GM23338 (cell line): Measurements from ENCODE around the gene KRT79. TPM values are rescaled to one million over a fixed set of nuclear protein-coding genes. Genes with fewer than 3 reads are reported as not detected.

Experiments
- ATAC-seq: fragments of 200-7000 bp; cut with Tn5 transposase; 3 replicates; pipeline ENCODE4 v1.9.1; 2020
- DNase-seq: peaks from one replicate; pipeline ENCODE4 v3.0.0-alpha.2; 2015; ENCODE audit warnings: low spot score
- H2AFZ ChIP-seq: fragments of 200-600 bp; sonication (generic); 2 replicates; pipeline ENCODE4 v1.8.0; 2016; ENCODE audit warnings: antibody characterized with exemption, mild to moderate bottlenecking, moderate library complexity
- H3F3A ChIP-seq: fragments of 200-600 bp; sonication (generic); replicated peaks from 2 replicates; pipeline ENCODE4 v1.8.0; 2017; ENCODE audit warnings: antibody characterized with exemption, mixed run types, low read depth
- H3K27ac ChIP-seq: fragments of 200-600 bp; sonication (generic); 2 replicates; pipeline ENCODE4 v1.6.1; 2016; ENCODE audit warnings: low read depth
- H3K27me3 ChIP-seq: fragments of 200-600 bp; sonication (generic); 2 replicates; pipeline ENCODE4 v1.8.0; 2016; ENCODE audit warnings: mild to moderate bottlenecking, mixed run types, moderate library complexity; ENCODE audit not compliant: insufficient read depth
- H3K36me3 ChIP-seq: fragments of 200-600 bp; sonication (generic); 2 replicates; pipeline ENCODE4 v1.8.0; 2016; ENCODE audit warnings: mild to moderate bottlenecking; ENCODE audit not compliant: insufficient read depth
- H3K4me1 ChIP-seq: fragments of 200-600 bp; sonication (generic); 2 replicates; pipeline ENCODE4 v1.8.0; 2016; ENCODE audit warnings: mild to moderate bottlenecking, moderate library complexity; ENCODE audit not compliant: insufficient read depth
- H3K4me2 ChIP-seq: fragments of 200-600 bp; sonication (generic); 2 replicates; pipeline ENCODE4 v1.7.1; 2017; ENCODE audit warnings: mixed run types
- H3K4me3 ChIP-seq: fragments of 200-600 bp; sonication (generic); 2 replicates; pipeline ENCODE4 v1.6.1; 2016; ENCODE audit warnings: mixed run types
- H3K79me2 ChIP-seq: fragments of 200-600 bp; sonication (generic); replicated peaks from 2 replicates; pipeline ENCODE4 v1.8.0; 2017; ENCODE audit warnings: mild to moderate bottlenecking; ENCODE audit not compliant: insufficient read depth
- H3K9me2 ChIP-seq: fragments of 200-600 bp; sonication (generic); 2 replicates; pipeline ENCODE4 v1.8.0; 2017; ENCODE audit not compliant: insufficient read depth
- H4K20me1 ChIP-seq: fragments of 200-600 bp; sonication (generic); replicated peaks from 2 replicates; pipeline ENCODE4 v1.8.0; 2017; ENCODE audit warnings: mild to moderate bottlenecking; ENCODE audit not compliant: insufficient read depth
- H3K27ac Mint-ChIP-seq: 2 replicates; pipeline ENCODE4 v1.8.0; 2020; ENCODE audit warnings: inconsistent platforms, mild to moderate bottlenecking, moderate library complexity, mixed read lengths
- H3K27me3 Mint-ChIP-seq: 3 replicates; pipeline ENCODE4 v1.8.0; 2022; ENCODE audit warnings: low read depth, mild to moderate bottlenecking, moderate library complexity, mixed read lengths, inconsistent platforms; ENCODE audit not compliant: insufficient read depth, poor library complexity
- H3K36me3 Mint-ChIP-seq: 3 replicates; pipeline ENCODE4 v1.8.0; 2021; ENCODE audit warnings: low read depth, mild to moderate bottlenecking, inconsistent platforms, moderate library complexity, mixed read lengths
- H3K4me1 Mint-ChIP-seq: 3 replicates; pipeline ENCODE4 v1.8.0; 2020; ENCODE audit warnings: mild to moderate bottlenecking, inconsistent platforms, mixed read lengths
- H3K4me3 Mint-ChIP-seq: 3 replicates; pipeline ENCODE4 v1.8.0; 2021; ENCODE audit warnings: moderate library complexity, mild to moderate bottlenecking, inconsistent platforms, mixed read lengths
- H3K9me3 Mint-ChIP-seq: 3 replicates; pipeline ENCODE4 v1.8.0; 2020; ENCODE audit warnings: moderate library complexity, mild to moderate bottlenecking, inconsistent platforms, mixed read lengths
- EZH2 ChIP-seq: fragments of 200-600 bp; sonication (generic); IDR thresholded peaks from one replicate; pipeline ENCODE4 v1.8.0; 2017; ENCODE audit warnings: antibody characterized with exemption, mild to moderate bottlenecking, low read depth; ENCODE audit not compliant: unreplicated experiment
- NANOG ChIP-seq: IDR thresholded peaks from 2 replicates; pipeline ENCODE4 v1.6.1; 2016; ENCODE audit warnings: antibody characterized with exemption, borderline replicate concordance
- POLR2AphosphoS5 ChIP-seq: IDR thresholded peaks from 2 replicates; pipeline ENCODE4 v1.6.1; 2016; ENCODE audit warnings: antibody characterized with exemption, low read depth
- STAT1 ChIP-seq: IDR thresholded peaks from one replicate; pipeline ENCODE4 v1.6.1; 2016; ENCODE audit warnings: antibody characterized with exemption; ENCODE audit not compliant: unreplicated experiment
- ZNF114 ChIP-seq: fragments of 250-450 bp; sonication (Bioruptor Pico); IDR thresholded peaks from 2 replicates; pipeline ENCODE4 v1.5.0; 2020; ENCODE audit warnings: mild to moderate bottlenecking, moderate library complexity
- polyA plus RNA-seq: library from polyadenylated mRNA; unstranded; fragments of >200 nt; fragmentation: Nextera tagmentation; extraction: Ambion mirVana; gene quantifications from 2 replicates; pipeline ENCODE4 v1.2.1, GENCODE V29; 2016
- total RNA-seq: library from RNA; depleted of rRNA; stranded (reverse); fragments of >200 nt; shearing (Covaris generic); gene quantifications from 2 replicates; pipeline ENCODE4 v1.2.3, GENCODE V29; 2014
- TF ChIP-seq, protein P1 (sequence below): IDR thresholded peaks from 2 replicates; pipeline ENCODE4 v1.6.1; 2016; ENCODE audit warnings: antibody characterized with exemption
- TF ChIP-seq, protein P2 (sequence below): IDR thresholded peaks from one replicate; pipeline ENCODE4 v1.6.1; 2018; ENCODE audit warnings: antibody characterized with exemption; ENCODE audit not compliant: unreplicated experiment
- TF ChIP-seq, protein P3 (sequence below), 2 experiments: fragments of 200-600 bp in 1 of 2; sonication (generic) in 1 of 2; conservative IDR thresholded peaks; 2 replicates each; pipeline versions ENCODE4 v1.5.1 to v1.6.1; 2016 to 2017; ENCODE audit warnings: antibody characterized with exemption in 2 of 2, low read depth in 2 of 2, mild to moderate bottlenecking in 2 of 2, moderate library complexity in 1 of 2

The KRT79 gene
- total and polyA plus RNA-seq, 2 experiments from 2014 or later: 0.21 TPM; not detected in 1

DNA sequence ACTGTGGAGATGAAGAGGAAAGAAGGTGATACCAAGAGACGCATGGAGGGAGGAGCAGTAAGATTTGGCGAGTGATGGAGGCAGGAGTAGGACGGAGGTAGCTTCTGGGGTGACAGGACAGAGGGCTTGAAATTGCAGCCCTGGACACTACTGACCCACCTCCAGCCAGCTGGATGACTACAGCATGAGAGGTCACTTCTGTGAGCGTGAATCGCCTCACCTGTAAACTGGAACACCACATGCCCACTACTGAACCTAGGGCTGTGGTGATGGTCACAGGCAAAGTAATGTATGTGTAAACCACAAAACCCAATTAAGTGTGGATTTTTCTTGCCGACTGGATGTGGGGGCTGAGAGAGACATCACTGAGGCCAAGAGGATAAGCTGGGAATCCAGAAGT, 13.6 kb downstream of the KRT79 start:
- Mint-ChIP-seq H3K4me3 (no peak overlapping the region), H3K27me3 (peaks cover 4% of the 10 kb centered on the region), H3K36me3 (no peaks in the 10 kb centered on the region), H3K4me1 (no peaks in the 10 kb centered on the region), H3K9me3 (no peaks in the 10 kb centered on the region), H3K27ac (no peak overlapping the region)
- no peak overlapping the region for H2AFZ ChIP-seq
- no peaks in the 10 kb centered on the region for H3F3A ChIP-seq
- DNase-seq (no peak), ATAC-seq (no peak)
- H3K4me2 ChIP-seq: no peak overlapping the region
- TF ChIP-seq STAT1 (no peak), POLR2AphosphoS5 (no peak), NANOG (no peak), EZH2 (no peak), ZNF114 (no peak)
- TF ChIP-seq, protein P1, sequence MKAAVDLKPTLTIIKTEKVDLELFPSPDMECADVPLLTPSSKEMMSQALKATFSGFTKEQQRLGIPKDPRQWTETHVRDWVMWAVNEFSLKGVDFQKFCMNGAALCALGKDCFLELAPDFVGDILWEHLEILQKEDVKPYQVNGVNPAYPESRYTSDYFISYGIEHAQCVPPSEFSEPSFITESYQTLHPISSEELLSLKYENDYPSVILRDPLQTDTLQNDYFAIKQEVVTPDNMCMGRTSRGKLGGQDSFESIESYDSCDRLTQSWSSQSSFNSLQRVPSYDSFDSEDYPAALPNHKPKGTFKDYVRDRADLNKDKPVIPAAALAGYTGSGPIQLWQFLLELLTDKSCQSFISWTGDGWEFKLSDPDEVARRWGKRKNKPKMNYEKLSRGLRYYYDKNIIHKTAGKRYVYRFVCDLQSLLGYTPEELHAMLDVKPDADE: no peak
- TF ChIP-seq, protein P2, sequence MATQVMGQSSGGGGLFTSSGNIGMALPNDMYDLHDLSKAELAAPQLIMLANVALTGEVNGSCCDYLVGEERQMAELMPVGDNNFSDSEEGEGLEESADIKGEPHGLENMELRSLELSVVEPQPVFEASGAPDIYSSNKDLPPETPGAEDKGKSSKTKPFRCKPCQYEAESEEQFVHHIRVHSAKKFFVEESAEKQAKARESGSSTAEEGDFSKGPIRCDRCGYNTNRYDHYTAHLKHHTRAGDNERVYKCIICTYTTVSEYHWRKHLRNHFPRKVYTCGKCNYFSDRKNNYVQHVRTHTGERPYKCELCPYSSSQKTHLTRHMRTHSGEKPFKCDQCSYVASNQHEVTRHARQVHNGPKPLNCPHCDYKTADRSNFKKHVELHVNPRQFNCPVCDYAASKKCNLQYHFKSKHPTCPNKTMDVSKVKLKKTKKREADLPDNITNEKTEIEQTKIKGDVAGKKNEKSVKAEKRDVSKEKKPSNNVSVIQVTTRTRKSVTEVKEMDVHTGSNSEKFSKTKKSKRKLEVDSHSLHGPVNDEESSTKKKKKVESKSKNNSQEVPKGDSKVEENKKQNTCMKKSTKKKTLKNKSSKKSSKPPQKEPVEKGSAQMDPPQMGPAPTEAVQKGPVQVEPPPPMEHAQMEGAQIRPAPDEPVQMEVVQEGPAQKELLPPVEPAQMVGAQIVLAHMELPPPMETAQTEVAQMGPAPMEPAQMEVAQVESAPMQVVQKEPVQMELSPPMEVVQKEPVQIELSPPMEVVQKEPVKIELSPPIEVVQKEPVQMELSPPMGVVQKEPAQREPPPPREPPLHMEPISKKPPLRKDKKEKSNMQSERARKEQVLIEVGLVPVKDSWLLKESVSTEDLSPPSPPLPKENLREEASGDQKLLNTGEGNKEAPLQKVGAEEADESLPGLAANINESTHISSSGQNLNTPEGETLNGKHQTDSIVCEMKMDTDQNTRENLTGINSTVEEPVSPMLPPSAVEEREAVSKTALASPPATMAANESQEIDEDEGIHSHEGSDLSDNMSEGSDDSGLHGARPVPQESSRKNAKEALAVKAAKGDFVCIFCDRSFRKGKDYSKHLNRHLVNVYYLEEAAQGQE: no peak
- TF ChIP-seq, protein P3, sequence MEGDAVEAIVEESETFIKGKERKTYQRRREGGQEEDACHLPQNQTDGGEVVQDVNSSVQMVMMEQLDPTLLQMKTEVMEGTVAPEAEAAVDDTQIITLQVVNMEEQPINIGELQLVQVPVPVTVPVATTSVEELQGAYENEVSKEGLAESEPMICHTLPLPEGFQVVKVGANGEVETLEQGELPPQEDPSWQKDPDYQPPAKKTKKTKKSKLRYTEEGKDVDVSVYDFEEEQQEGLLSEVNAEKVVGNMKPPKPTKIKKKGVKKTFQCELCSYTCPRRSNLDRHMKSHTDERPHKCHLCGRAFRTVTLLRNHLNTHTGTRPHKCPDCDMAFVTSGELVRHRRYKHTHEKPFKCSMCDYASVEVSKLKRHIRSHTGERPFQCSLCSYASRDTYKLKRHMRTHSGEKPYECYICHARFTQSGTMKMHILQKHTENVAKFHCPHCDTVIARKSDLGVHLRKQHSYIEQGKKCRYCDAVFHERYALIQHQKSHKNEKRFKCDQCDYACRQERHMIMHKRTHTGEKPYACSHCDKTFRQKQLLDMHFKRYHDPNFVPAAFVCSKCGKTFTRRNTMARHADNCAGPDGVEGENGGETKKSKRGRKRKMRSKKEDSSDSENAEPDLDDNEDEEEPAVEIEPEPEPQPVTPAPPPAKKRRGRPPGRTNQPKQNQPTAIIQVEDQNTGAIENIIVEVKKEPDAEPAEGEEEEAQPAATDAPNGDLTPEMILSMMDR (conservative IDR thresholded peaks at IDR 0.05; ENCODE audit: low read depth in 2 of 2): no peak
- H3K79me2 ChIP-seq: no peaks in the 10 kb centered on the region
- no peak overlapping the region for H3K27ac ChIP-seq
- no peak overlapping the region for H3K4me3 ChIP-seq
- H3K36me3 ChIP-seq: no peaks in the 10 kb centered on the region
- H3K9me2 ChIP-seq: no peaks in the 10 kb centered on the region
- H3K27me3 ChIP-seq: no peaks in the 10 kb centered on the region
- no peaks in the 10 kb centered on the region for H3K4me1 ChIP-seq
- H4K20me1 ChIP-seq: no peaks in the 10 kb centered on the region

DNA sequence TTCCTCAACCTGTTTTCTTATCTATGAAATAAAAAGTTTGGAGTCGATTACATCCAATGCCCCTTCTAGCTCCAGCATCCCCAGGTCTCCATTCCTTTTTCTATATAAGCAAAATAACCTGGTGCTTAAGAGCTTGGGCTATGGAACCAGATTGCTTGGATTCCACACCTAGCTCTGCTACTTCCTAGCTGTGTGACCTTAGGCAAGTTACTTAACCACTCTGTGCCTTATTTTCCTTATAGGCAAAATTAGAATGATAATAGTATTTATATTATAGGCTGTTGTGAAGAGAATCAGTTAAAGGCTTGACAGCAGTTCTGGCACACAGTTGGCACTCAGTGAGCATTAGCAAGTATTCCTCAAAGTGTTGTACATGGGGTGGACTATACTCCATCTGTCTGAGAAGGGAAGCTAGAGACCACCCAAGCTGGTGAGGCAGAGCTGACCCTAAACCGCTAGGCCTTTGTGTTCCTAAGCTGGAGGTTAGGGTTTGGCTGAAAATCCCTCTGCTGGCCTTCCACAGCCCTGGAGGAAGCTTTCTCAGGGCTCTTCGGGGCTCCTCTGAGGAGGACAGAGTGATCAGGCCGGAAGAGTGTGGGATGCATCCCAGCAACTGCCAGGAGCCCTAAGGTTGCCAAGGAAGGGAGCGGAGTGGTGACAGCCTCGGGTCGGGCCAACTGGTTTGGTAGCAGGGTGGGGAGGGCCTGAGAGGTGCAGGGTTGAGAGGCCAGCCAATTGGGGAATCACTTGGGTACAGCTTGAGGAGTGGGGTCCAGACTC, 14.2 kb downstream of the KRT79 start:
- Mint-ChIP-seq H3K36me3 (no peaks in the 10 kb centered on the region), H3K4me3 (no peak overlapping the region), H3K4me1 (no peaks in the 10 kb centered on the region), H3K27me3 (peaks cover 4% of the 10 kb centered on the region), H3K27ac (no peak overlapping the region), H3K9me3 (no peaks in the 10 kb centered on the region)
- Histone ChIP-seq H3K27me3 (no peaks in the 10 kb centered on the region), H2AFZ (no peak overlapping the region), H3K27ac (no peak overlapping the region), H3K36me3 (no peaks in the 10 kb centered on the region), H3K4me2 (no peak overlapping the region), H3K4me3 (no peak overlapping the region), H3F3A (no peaks in the 10 kb centered on the region), H4K20me1 (no peaks in the 10 kb centered on the region), H3K79me2 (no peaks in the 10 kb centered on the region), H3K4me1 (no peaks in the 10 kb centered on the region), H3K9me2 (no peaks in the 10 kb centered on the region)
- ATAC-seq: no peak
- no peak for DNase-seq
- no peak for TF ChIP-seq STAT1
- TF ChIP-seq, protein P1: no peak
- no peak for TF ChIP-seq EZH2
